NCI-H1092 treated with DMSO at 0.1 percent for 48 hours (cell line): Measurements from ENCODE around the gene NEXMIF.
A peak's percentile ranks its signal among the peaks of the same experiment; 100 is the strongest.
"Not testable (repeated sequence)": the region's sequence is repeated elsewhere in the genome, so short reads cannot be mapped to it uniquely, and the experiment has no call there.

Experiments
- DNase-seq: peaks from one replicate; lab custom pipeline; 2025; lab: John Stamatoyannopoulos, UW

Gene NEXMIF

DNA sequence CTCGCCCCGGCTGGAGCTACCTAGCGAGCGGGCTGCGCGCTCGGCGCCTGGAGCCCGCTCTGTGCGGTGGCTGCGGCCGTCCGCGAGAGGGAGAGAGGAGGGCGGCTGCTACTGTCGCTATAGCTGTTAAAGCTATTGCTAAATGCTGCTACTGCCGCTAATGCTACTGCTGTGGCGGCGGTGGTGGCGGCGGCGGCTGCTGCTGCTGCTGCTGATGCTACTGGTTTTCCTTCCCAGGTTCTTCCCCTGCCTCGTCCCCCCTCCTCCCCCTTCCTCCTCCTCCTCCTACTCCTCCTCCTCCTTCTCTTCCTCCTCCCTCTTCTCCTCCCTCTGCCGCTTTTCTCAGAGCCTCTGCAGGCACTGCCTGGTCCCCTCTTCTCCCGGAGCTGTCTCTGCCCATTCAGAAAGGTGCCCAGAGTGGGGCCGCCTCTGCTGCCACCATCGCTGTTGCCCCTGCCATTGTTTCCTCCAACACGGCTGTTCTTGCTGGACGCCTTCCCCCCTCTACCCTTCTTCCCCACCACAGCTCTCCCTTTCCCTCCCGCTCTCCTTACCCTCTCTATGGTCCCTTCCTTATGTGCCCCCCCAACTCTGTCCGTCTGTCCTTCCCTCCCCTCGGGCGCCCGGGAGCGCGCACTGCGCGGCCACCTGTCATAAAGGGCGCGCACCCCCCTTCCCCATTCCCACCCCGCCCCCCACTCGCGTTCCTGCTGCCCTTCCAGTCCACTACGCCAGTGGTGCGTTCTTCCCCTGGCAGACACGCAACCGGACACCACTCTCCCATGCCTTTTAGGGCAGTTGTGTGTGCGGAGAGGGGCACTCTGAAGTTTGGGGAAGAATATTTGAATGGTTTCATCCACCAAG is at the start of gene NEXMIF:
Gene NEXMIF (minus strand): TSS at position 228 of the 864 bp plus-strand sequence.
- DNase-seq, result peak; percentile 81

DNA sequence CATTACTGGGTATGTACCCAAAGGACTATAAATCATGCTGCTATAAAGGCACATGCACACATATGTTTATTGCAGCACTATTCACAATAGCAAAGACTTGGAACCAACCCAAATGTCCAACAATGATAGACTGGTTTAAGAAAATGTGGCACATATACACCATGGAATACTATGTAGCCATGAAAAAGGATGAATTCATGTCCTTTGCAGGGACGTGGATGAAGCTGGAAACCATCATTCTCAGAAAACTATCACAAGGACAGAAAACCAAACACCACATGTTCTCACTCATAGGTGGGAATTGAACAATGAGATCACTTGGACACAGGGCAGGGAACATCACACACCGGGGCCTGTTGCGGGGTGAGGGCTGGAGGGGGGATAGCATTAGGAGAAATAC is 36.7 kb upstream of the NEXMIF start:
- DNase-seq, result not testable (repeated sequence)

DNA sequence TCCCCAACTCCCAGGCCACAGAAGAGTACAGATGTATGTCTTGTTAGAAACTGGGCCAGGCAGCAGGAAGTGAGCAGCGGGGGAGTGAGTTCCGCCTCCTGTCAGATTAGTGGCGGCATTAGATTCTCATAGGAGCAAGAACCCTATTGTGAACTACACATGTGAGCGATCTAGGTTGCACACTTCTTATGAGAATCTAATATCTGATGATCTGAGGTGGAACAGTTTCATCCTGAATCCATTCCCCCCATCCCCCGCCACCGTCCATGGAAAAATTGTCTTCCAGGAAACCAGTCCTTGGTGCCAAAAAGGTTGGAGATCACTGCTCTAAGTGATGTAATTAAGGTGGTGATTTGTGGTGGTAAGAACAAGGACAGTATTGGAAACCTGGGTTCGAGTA is 24.5 kb upstream of the NEXMIF start:
- DNase-seq, result no peak

DNA sequence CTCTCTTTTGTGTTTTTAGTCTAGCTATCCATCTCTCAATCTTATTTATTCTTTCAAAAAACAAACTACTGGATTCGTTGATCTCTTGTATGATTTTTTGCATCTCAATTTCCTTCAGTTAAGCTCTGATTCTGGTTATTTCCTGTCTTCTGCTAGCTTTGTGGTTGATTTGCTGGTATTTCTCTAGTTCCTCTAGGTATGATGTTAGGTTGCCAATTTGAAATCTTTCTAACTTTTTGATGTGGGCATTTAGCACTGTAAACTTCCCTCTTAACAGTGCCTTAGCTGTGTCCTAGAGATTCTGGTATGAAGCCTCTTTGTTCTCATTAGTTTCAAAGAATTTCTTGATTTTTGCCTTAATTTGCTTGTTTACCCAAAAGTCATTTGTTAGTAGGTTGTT is 15.2 kb upstream of the NEXMIF start:
- no peak for DNase-seq

DNA sequence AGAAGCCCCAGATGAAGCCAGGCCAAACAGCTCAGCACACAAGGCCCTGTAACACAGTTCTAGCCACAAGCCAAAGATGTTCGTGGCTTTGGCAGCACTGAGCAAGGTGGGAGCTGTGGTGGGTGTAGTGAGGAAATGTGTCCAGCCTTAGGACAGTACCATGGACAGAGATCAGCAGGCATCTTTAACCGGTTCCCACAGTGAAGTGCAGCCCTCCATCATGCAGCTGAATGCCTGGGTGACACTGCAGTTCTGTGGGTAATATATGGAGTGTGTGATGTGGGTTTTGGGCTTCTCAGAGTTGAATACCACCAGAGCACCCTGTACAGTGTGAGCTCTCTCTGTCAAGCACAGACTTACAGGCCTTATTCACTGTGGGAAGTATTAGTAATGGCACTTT is 6.0 kb upstream of the NEXMIF start:
- no peak for DNase-seq

DNA sequence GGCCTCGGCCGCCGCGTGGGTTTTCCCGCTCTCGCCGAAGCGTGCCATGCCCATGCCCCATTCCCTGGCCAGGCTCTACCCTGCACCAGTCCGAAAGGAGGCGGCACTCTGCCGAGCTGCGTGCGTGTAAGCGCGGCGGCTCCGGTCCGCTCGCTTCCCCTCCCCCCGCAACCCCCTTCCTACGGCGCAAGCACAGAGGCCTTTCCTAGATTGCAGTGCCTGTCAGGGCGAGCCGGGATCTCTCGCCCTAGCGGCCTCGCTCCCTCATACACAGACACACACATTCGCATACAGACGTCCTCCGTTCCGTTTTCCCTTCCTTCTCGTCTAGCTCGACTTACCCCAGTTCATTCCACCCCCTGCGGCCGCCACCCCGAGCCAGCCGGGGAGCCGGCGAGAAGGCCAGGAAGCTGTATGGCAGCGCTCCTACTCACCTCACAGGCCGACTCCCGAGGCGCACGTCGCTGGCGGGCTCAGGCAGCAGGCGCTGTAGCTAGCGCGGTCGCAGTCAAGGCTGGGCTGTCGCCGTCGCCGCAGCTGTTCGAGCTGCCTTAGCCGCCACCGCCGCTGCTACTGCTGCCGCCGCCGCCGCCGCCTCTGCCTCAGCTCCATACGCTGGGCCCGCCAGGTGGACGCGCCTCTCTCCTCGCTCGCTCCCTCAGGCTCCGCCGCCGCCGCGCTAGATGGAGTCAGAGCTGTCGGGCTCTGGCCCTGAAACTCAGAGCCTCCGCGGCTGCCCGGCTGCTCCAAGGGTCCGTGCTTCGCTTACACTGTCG is 615 bp downstream of the NEXMIF start:
- DNase-seq, result peak; percentile 81

DNA sequence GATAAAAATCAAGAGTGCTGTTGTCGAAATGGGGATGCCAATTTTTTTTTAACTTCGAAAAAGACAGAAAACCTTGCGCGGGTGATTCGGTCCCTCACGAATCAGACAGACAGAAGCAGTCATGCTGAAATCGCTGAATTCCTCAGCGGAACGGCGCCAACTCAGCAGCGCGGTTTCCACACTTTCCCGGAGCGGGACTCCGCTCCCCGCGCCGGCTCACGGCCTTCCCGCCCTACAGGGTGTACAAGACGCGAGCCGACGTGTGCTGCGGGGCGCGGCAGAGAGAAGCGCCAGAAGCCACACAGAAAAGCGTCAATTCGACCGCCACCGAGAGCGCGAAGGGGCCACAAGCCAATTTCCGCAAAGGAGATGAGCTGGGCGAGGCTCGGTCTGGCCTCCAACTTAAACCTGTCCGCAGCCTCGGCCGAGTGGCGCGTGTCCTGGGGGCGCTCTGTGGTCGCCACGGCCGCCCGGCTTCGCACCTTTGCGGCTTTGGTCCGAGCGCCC is 1.3 kb downstream of the NEXMIF start:
- DNase-seq, result peak; percentile 78

DNA sequence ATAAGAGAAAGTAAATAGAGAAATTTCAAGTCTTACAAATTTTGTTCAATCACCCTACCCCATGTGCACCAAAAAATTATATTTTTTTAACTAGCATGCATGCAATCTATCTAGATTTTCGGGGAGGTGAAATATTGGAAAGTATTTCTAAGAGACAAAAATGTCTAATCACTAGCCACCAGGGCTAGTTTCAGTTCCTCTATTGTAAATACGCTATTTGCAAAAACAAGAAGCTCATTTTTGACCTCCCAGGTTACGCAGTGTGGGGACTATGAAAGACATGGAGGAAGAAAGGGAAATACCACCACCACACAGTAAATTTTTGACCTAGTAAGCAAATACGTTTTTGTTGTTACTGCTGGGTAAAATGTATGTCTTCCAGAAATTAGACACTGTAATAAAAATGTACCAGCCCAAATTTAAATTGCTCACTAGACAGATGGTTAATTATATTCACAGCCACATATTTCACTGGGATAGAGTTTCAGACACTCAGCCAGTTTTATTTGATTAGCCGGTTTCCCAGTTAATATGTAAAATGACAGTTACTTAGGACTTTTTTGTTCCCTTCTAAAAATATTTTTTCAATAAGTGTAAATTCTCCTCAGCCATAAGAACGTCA is 2.2 kb downstream of the NEXMIF start:
- DNase-seq, result peak; percentile 42

DNA sequence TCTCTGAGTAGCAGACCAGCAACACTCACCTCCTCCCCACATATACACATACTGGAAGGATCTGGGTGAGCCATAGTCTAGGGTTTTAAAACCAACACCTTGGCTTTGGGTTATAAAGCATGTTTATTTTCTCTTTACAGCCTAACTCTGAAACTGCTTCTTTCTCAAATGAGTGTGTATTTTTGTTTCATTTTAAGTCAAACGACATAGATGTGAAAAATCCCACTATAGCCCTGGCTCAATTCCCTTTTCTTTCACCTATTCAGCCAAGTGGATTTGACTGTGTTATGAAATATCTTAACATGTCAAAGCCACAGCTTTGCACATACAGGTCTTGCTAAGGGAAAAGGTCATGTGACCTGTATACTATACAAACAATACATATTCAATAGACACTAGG is 13.8 kb downstream of the NEXMIF start:
- DNase-seq, result no peak

DNA sequence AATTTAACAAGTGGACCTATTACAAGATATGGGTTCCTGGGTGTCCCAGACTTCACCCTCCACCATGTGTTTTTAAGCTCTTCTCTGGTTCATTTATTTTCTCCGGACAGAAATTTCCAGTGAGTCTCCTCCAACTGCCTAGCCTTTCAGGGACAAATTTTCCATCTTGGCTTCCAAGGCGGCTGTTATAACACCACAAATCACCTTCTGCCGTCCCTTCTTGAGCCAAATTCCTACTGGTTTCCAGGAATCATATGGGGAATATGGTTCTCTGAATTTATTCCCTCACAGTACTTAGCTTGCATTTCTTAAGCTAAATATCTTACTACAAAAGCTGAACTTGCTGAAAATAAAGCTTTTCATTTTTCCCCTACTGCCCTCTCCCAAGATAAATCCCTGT is 18.8 kb downstream of the NEXMIF start:
- DNase-seq, result no peak

DNA sequence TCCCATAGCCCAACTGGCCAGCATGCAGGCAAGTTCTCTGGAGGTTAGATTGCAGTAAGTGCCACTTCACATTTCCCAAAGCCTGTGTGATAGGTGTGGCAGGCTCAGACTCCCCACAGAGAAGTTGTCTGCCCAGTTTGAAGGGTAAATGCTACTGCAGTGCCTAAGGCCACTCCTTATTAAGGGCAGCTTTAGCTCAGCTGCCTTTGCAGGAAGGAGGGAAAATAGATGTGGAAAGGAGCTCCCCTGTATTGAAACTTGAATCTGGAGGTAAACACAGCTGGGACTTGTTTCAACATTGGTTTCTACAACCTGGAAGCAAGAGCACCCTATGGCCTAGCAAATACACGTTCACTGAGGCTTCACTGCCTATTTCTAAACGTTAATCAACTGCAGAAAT is 22.4 kb downstream of the NEXMIF start:
- peak; percentile 40 for DNase-seq

DNA sequence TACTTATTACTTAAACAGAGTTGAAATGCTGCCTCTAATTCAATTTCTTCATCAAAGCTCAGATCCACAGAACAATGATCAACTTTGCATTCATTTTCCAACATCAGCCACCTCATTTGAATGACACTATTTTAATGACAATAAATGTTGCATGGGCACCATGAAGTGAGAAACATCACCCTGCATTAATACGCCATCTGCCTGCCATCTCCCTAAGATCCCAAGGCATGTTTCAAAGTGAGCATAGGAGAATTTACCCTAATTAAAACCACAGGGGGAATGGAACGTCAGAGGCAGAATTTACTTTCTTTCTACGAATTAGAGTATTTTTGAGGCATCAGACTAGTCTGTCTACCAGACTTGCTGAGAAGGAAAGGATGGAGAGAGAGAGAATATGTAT is 32.7 kb downstream of the NEXMIF start:
- DNase-seq, result no peak

DNA sequence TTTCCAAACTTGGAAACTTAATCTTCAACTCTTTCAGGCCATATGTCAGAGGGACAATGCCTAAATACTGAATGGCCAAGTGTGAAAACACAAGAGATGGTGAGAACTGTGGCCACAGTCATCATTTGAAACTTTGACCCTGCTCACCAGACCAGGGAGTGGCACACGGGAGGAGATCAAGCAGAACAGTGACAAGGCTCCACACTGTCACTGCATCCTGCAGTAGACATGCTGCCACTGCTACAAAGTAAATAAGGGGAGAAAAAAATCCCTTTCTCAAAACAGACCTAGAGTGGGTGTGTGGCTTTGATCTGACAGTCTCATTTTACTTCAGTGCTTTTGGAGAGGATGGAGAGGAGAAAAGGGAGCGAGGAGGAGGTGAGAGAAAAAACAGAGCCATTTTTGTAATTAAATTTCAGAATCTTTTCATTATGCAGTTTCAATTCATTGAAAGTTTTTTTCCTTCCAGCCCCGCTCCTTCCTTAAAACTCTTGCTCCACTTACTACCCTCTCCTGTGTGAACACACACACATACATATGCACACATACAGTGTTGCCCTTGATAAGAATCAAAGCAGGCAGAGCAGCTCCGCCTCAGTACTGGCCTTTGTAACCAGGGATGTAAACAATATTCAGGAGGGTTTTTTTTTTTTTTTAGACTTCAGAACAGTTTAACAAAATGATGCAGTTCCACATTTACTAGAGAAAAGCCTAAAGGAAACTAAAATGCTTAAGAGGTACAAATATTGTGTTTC is 34.4 kb downstream of the NEXMIF start:
- DNase-seq, result no peak

DNA sequence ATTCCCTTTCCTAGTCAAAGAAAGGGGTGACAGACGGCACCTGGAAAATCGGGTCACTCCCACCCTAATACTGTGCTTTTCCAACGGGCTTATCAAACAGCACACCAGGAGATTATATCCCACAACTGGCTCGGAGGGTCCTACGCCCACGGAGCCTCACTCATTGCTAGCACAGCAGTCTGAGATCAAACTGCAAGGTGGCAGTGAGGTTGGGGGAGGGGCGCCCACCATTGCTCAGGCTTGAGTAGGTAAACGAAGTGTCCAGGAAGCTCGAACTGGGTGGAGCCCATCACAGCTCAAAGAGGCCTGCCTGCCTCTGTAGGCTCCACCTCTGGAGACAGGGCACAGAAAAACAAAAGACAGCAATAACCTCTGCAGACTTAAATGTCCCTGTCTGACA is 42.9 kb downstream of the NEXMIF start:
- DNase-seq, result not testable (repeated sequence)

DNA sequence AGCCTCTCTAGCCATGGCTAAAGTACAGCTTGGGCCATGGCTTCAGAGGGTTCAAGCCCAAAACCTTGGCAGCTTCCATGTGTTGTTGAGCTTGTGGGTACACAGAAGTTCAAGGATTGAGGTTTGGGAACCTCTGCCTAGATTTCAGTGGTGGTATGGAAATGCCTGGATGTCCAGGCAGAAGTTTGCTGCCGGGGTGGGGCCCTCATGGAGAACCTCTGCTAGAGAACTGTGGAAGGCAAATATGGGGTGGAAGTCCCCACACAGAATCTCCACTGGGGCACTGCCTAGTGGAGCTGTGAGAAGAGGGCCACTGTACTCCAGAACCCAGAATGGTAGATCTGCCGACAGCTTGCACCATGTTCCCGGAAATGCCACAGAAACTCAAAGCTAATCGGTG is 59.5 kb downstream of the NEXMIF start:
- DNase-seq, result no peak

DNA sequence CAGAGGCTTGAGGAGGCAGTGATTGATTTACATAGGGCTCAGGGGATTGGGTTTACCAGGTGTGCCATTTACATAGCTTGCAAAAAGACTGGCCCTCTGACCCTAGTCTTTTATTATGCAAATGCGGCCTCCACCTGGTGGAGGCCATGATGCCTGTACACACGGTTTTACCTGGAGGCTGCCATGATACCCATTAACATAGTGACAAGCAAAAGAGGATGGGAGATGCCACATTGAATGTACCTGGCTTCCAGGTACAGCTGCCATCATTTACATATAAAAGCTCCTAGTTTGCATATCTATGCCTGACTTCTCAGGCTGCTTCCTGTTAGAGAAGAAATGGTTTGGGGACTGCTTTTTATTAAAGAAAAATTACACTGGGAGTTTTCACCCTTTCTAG is 72.0 kb downstream of the NEXMIF start:
- no peak for DNase-seq

DNA sequence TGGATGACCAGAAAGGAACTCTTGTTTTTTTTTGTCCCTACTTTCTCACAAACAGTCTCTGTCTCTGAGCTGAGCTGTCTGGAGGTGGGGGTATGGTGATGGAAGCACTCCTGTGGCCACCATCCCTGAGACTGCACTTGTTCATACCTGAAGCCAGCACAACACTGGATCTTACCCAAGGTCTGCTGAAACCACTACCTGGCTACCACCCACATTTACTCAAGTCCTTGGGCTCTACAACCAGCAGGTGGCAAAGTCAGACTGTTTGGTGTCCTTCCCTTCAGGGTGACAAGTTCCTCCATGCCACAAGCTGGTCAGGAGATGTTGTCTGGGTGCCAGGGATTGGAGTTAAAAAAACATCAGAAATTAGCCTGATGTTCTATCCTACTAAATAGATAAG is 89.7 kb downstream of the NEXMIF start:
- no peak for DNase-seq

DNA sequence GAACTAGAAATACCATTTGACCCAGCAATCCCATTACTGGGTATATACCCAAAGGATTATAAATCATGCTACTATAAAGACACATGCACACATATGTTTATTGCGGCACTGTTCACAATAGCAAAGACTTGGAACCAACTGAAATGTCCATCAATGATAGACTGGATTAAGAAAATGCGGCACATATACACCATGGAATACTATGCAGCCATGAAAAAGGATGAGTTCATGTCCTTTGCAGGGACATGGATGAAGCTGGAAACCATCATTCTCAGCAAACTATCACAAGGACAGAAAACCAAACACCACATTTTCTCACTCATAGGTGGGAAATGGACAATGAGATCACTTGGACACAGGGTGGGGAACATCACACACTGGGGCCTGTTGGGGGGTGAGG is 105.5 kb downstream of the NEXMIF start:
- DNase-seq, result not testable (repeated sequence)

DNA sequence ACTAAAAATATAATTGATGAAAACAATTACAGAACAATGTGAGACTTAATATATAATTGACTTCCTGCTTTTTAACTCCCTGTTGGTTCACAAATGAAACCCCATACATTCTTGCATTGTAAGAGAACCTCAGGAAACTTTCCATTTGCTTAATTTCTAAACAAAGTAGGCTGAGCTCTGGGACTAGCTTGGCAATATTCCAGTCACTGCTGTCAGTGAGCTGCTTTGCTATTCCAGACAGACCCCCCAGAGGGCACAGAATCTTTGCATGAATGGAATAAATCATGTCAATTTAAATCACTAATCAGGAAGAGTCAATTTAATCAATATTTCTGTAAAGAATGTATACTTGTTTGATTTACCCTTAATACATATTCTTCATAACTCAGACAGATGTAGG is 110.6 kb downstream of the NEXMIF start:
- no peak for DNase-seq

DNA sequence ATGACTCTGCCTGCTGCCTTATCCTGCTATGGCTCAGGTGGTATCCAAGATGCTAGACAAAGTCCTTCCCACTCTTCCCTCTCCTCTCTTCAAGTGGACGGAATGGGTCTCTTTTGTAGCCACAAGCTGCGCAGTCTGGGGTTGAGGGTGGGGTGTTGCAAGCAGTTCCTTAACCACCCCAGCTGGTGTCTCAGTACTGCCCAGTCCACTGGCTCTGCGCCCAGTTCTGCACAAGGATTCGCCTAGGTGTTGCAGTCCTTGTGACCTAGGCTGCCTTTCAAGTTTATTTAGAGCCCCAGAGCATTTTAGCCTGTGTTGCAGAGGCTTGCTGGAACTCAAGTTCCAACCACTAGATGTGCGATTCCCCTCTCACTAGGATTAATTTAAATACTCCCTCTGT is 120.7 kb downstream of the NEXMIF start:
- no peak for DNase-seq

DNA sequence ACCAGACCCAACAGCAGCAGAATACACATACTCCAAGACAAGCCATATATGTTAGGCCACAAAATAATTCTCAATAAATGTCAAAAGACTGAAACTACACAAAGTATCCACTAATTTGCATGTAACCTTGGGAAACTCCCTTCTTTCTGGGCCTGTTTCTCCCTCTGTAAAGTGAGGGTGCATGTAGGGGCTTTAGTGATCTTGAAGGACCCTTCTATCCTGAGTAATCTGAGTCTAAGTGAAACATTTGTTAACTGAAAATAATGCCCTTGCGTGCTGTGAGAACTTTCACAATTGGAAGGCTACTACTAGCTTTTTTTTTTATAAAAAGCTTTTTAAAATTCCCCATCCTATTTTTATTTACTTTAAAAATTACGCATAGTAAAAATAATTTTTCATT is 125.2 kb downstream of the NEXMIF start:
- DNase-seq, result no peak

DNA sequence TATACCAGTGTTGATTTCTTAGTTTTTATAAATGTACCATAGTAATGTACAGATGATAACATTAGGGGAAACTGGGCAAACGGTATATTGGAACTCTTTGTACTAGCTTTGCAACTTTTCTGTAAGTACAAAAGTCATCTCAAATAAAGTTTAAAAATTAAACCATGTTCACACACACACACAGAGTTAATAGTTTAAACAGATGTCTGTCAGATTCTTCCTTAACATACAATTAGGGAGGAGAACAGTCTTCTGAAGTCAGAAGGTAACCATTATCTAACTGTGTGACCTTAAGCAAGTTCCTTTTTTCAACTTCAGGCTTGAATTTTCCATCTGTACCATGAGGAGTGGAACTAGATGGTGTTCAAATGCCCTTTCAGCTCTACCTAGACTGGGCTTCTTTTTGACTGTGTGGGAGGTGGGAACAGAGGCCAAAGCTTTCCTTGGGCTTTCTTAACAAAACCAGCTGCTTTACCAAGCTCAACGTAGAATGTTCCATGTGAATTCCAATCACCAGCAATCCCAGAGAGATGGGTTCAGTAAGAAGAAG is 127.8 kb downstream of the NEXMIF start:
- no peak for DNase-seq
